Measurements from ENCODE around the gene DMKN.

Gene DMKN

GRCh38 chr19:35497406-35497805 lies 16.0 kb downstream of the DMKN start:
- no peak for DNase-seq (ENCODE audit: low read depth in 1 of 2, low spot score in 1 of 2)
- TF ChIP-seq POLR2AphosphoS5 (IDR thresholded peaks at IDR 0.05; ENCODE audit: low read depth) (no peak), SPI1 (IDR thresholded peaks at IDR 0.05; ENCODE audit: borderline replicate concordance, low read depth) (no peak), REST (IDR thresholded peaks at IDR 0.05; ENCODE audit: insufficient replicate concordance, low read depth) (no peak), CTCF (IDR thresholded peaks at IDR 0.05; ENCODE audit: insufficient read depth, low read length) (no peak), GABPA (IDR thresholded peaks at IDR 0.05; ENCODE audit: low read depth) (no peak)
- no peak overlapping the region for H3K4me3 ChIP-seq (replicated peaks; ENCODE audit: insufficient read depth, low read length)
- peaks cover 2% of the 10 kb centered on the region for H3K27me3 ChIP-seq (ENCODE audit: insufficient read depth, poor library complexity, severe bottlenecking)
- no peak overlapping the region for H3K27ac ChIP-seq (replicated peaks)

- H3K27ac ChIP-seq (replicated peaks): no peak overlapping the region
- peak; percentile 36 to 60 for DNase-seq (ENCODE audit: low read depth in 1 of 2, low spot score in 1 of 2)
These were observed 18.1 kb downstream of the DMKN start for GRCh38 chr19:35495107-35496064.

More at GRCh38 chr19:35495107-35496064, 18.1 kb downstream of the DMKN start:
- TF ChIP-seq REST (IDR thresholded peaks at IDR 0.05; ENCODE audit: insufficient replicate concordance, low read depth) (no peak), SPI1 (IDR thresholded peaks at IDR 0.05; ENCODE audit: borderline replicate concordance, low read depth) (no peak), POLR2AphosphoS5 (IDR thresholded peaks at IDR 0.05; ENCODE audit: low read depth) (no peak), CTCF (IDR thresholded peaks at IDR 0.05; ENCODE audit: insufficient read depth, low read length) (peak; percentile 87)
- H3K27me3 ChIP-seq (ENCODE audit: insufficient read depth, poor library complexity, severe bottlenecking): peaks cover 2% of the 10 kb centered on the region
- H3K4me3 ChIP-seq (replicated peaks; ENCODE audit: insufficient read depth, low read length): no peak overlapping the region

Data from HL-60 (cell line).